SU-DHL-6 (cell line): ENCODE data around the gene VWA1.

Experiments used
- H2AFZ ChIP-seq: fragments of 200-600 bp; sonication (generic); 2 replicates; pipeline ENCODE4 v1.6.1; 2014; ENCODE audit warnings: low read depth, mild to moderate bottlenecking, moderate library complexity, mixed read lengths, antibody characterized with exemption, low read length; ENCODE audit not compliant: severe bottlenecking
- H3F3A ChIP-seq: fragments of 200-600 bp; shearing (Covaris generic); 2 replicates; pipeline ENCODE4 v1.6.0; 2016; ENCODE audit warnings: antibody characterized with exemption, mild to moderate bottlenecking; ENCODE audit not compliant: insufficient read depth
- H3K27ac ChIP-seq: fragments of 200-600 bp; sonication (generic); 2 replicates; pipeline ENCODE4 v1.5.1; 2016; ENCODE audit warnings: low read depth, mild to moderate bottlenecking, low read length, moderate library complexity, mixed read lengths
- H3K27me3 ChIP-seq: fragments of 200-600 bp; sonication (generic), shearing (Covaris generic); 2 replicates; pipeline ENCODE4 v1.6.0; 2014; ENCODE audit warnings: mild to moderate bottlenecking, low read length
- H3K36me3 ChIP-seq: fragments of 200-600 bp; sonication (generic); 2 replicates; pipeline ENCODE4 v1.6.1; 2014; ENCODE audit warnings: mild to moderate bottlenecking, low read length, mixed read lengths
- H3K4me2 ChIP-seq: fragments of 300-600, 200-600 bp; shearing (Covaris generic), sonication (generic); 2 replicates; pipeline ENCODE4 v1.6.0; 2014; ENCODE audit warnings: low read length, low read depth, mild to moderate bottlenecking; ENCODE audit not compliant: poor library complexity, severe bottlenecking
- H3K4me3 ChIP-seq: fragments of 200-600 bp; sonication (generic); 2 replicates; pipeline ENCODE4 v1.5.1; 2014; ENCODE audit warnings: antibody characterized with exemption, low read length, mild to moderate bottlenecking, mixed read lengths; ENCODE audit not compliant: insufficient read depth, poor library complexity, severe bottlenecking
- H3K79me2 ChIP-seq: fragments of 200-600 bp; sonication (generic); 2 replicates; pipeline ENCODE4 v1.6.1; 2014; ENCODE audit warnings: mild to moderate bottlenecking, low read length, moderate library complexity; ENCODE audit not compliant: insufficient read depth
- H3K9ac ChIP-seq: fragments of 200-600 bp; sonication (generic); 2 replicates; pipeline ENCODE4 v1.7.0; 2014; ENCODE audit warnings: mild to moderate bottlenecking, low read length
- H3K9me2 ChIP-seq: fragments of 200-600 bp; sonication (generic); replicated peaks from 2 replicates; pipeline ENCODE4 v1.6.1; 2014; ENCODE audit warnings: low read length; ENCODE audit not compliant: insufficient read depth
- H3K9me3 ChIP-seq: fragments of 200-600 bp; sonication (generic); 2 replicates; pipeline ENCODE4 v1.6.1; 2014; ENCODE audit warnings: low read length, mixed read lengths; ENCODE audit not compliant: insufficient read depth
- H4K20me1 ChIP-seq: fragments of 200-600 bp; sonication (generic); 2 replicates; pipeline ENCODE4 v1.6.1; 2014; ENCODE audit warnings: low read depth, mild to moderate bottlenecking, antibody characterized with exemption, low read length, moderate library complexity, mixed read lengths
- CTCF ChIP-seq: fragments of 200-600 bp; sonication (generic); IDR thresholded peaks from one replicate; pipeline ENCODE4 v1.5.1; 2017; ENCODE audit warnings: antibody characterized with exemption, mild to moderate bottlenecking, low read length, moderate library complexity; ENCODE audit not compliant: insufficient read depth, poor library complexity, severe bottlenecking
- EZH2phosphoT487 ChIP-seq: fragments of 200-600 bp; sonication (generic), shearing (Covaris generic); conservative IDR thresholded peaks from 2 replicates; pipeline ENCODE4 v1.6.1; 2018; ENCODE audit warnings: mild to moderate bottlenecking, antibody characterized with exemption, low read length, moderate library complexity, mixed read lengths

Gene VWA1

GRCh38 chr1:1423245-1423597 lies 12.3 kb upstream of the VWA1 start:
- no peaks in the 10 kb centered on the region for H3K9me3 ChIP-seq
- no peak overlapping the region for H3K4me3 ChIP-seq
- H2AFZ ChIP-seq: no peak overlapping the region
- H3K36me3 ChIP-seq: no peaks in the 10 kb centered on the region
- no peaks in the 10 kb centered on the region for H4K20me1 ChIP-seq
- H3F3A ChIP-seq: no peaks in the 10 kb centered on the region
- H3K79me2 ChIP-seq: no peaks in the 10 kb centered on the region
- H3K4me2 ChIP-seq: no peak overlapping the region
- H3K9me2 ChIP-seq: no peaks in the 10 kb centered on the region
- no peaks in the 10 kb centered on the region for H3K27me3 ChIP-seq
- no peak overlapping the region for H3K27ac ChIP-seq
- TF ChIP-seq CTCF (no peak), EZH2phosphoT487 (no peak)
- H3K9ac ChIP-seq: no peak overlapping the region

GRCh38 chr1:1424707-1425106 lies 10.8 kb upstream of the VWA1 start:
- H3K9ac ChIP-seq: no peak overlapping the region
- no peak overlapping the region for H3K27ac ChIP-seq
- no peaks in the 10 kb centered on the region for H3K27me3 ChIP-seq
- H3K36me3 ChIP-seq: no peaks in the 10 kb centered on the region
- H3K4me3 ChIP-seq: no peak overlapping the region
- no peaks in the 10 kb centered on the region for H4K20me1 ChIP-seq
- TF ChIP-seq CTCF: no peak
- no peak for TF ChIP-seq EZH2phosphoT487
- no peaks in the 10 kb centered on the region for H3K79me2 ChIP-seq
- no peaks in the 10 kb centered on the region for H3K9me3 ChIP-seq
- H3K4me2 ChIP-seq: no peak overlapping the region
- no peaks in the 10 kb centered on the region for H3K9me2 ChIP-seq
- no peaks in the 10 kb centered on the region for H3F3A ChIP-seq
- H2AFZ ChIP-seq: no peak overlapping the region

GRCh38 chr1:1425426-1425752 lies 10.1 kb upstream of the VWA1 start:
- H3K9ac ChIP-seq: no peak overlapping the region
- H4K20me1 ChIP-seq: no peaks in the 10 kb centered on the region
- H3K79me2 ChIP-seq: no peaks in the 10 kb centered on the region
- H3K4me3 ChIP-seq: no peak overlapping the region
- no peaks in the 10 kb centered on the region for H3K27me3 ChIP-seq
- H3K27ac ChIP-seq: no peak overlapping the region
- H3K36me3 ChIP-seq: no peaks in the 10 kb centered on the region
- no peak overlapping the region for H3K4me2 ChIP-seq
- no peaks in the 10 kb centered on the region for H3K9me3 ChIP-seq
- no peaks in the 10 kb centered on the region for H3K9me2 ChIP-seq
- no peak overlapping the region for H2AFZ ChIP-seq
- no peak for TF ChIP-seq EZH2phosphoT487
- TF ChIP-seq CTCF: no peak
- H3F3A ChIP-seq: no peaks in the 10 kb centered on the region
